HG02840 (cell line): Measurements from ENCODE around the gene PSME4.

ENCODE experiments used
- ATAC-seq: cut with Tn5 transposase; IDR thresholded peaks from one replicate; pipeline ENCODE4 v1.9.1; 2021; ENCODE audit warnings: mild to moderate bottlenecking, moderate library complexity, moderate number of reproducible peaks; ENCODE audit not compliant: unreplicated experiment, low FRiP score

The PSME4 gene

GRCh38 chr2:53970724-53971602 lies at the start of gene PSME4:
TSS of gene PSME4 (minus strand) at chr2:53970993. CDS start at chr2:53970784, 209 bp downstream.
- peak; percentile 86 for ATAC-seq

GRCh38 chr2:54015798-54016699 lies 45.3 kb upstream of the PSME4 start:
- ATAC-seq: no peak

GRCh38 chr2:54013996-54014395 lies 43.2 kb upstream of the PSME4 start:
- ATAC-seq: no peak

GRCh38 chr2:54012538-54013141 lies 41.8 kb upstream of the PSME4 start:
- ATAC-seq: no peak

GRCh38 chr2:54009549-54009948 lies 38.8 kb upstream of the PSME4 start:
- ATAC-seq: no peak

GRCh38 chr2:54008439-54008838 lies 37.6 kb upstream of the PSME4 start:
- no peak for ATAC-seq

GRCh38 chr2:54000524-54000923 lies 29.7 kb upstream of the PSME4 start:
- ATAC-seq: no peak

- no peak for ATAC-seq
Measured at GRCh38 chr2:54000122-54000521, 29.3 kb upstream of the PSME4 start.

- no peak for ATAC-seq
Measured at GRCh38 chr2:53998834-53999233, 28.0 kb upstream of the PSME4 start.

GRCh38 chr2:53994818-53995808 lies 24.3 kb upstream of the PSME4 start:
- no peak for ATAC-seq

- ATAC-seq: no peak
Measured at GRCh38 chr2:53991948-53992347, 21.2 kb upstream of the PSME4 start.

GRCh38 chr2:53989210-53989862 lies 18.5 kb upstream of the PSME4 start:
- ATAC-seq: no peak

- no peak for ATAC-seq
Measured at GRCh38 chr2:53987336-53987921, 16.6 kb upstream of the PSME4 start.

GRCh38 chr2:53985646-53986045 lies 14.9 kb upstream of the PSME4 start:
- ATAC-seq: no peak

- ATAC-seq: peak; percentile 32
Measured at GRCh38 chr2:53969968-53970723, 647 bp downstream of the PSME4 start.

GRCh38 chr2:53969285-53969967 lies 1.4 kb downstream of the PSME4 start:
- ATAC-seq: peak; percentile 27

- ATAC-seq: no peak
Measured at GRCh38 chr2:53964987-53965687, 5.7 kb downstream of the PSME4 start.
